ENCODE results near the gene MECP2.

GRCh38 chrX:154051201-154051810 lies 46.2 kb downstream of the MECP2 start:
- TF ChIP-seq CTCF (IDR thresholded peaks at IDR 0.05) (peak; percentile 42 to 78 (median 55)), POLR2AphosphoS5 (IDR thresholded peaks at IDR 0.05) (no peak), EP300 (IDR thresholded peaks at IDR 0.05) (no peak), POLR2A (IDR thresholded peaks at IDR 0.05) (no peak)
